ENCODE data around the gene PPP2CA. TPM values are rescaled to one million over a fixed set of nuclear protein-coding genes. Genes with fewer than 3 reads are reported as not detected.

PPP2CA gene
- total RNA-seq, 2 donors from 2014 or later, result 45.9 to 194 TPM

GRCh38 chr5:134146651-134147518 is 79.0 kb downstream of the PPP2CA start:
- intact Hi-C loops (cut with DNase I), result no loop called here
- no peak for ATAC-seq
- H3K4me1 ChIP-seq, result peaks cover 30% of the 10 kb centered on the region
- H3K9me3 ChIP-seq, result no peaks in the 10 kb centered on the region
- DNase-seq, result peak in 1 of 4 donors; percentile 9
- no peak overlapping the region for H3K27ac ChIP-seq
- no peaks in the 10 kb centered on the region for H3K27me3 ChIP-seq
- H3K36me3 ChIP-seq (replicated peaks in 1 of 2; ENCODE audit: insufficient read depth in 1 of 2, low read depth in 2 of 2), result peaks cover 0 to 6% of the 10 kb centered on the region in 2 donors
- H3K4me3 ChIP-seq, result no peak overlapping the region
- TF ChIP-seq, protein P1, sequence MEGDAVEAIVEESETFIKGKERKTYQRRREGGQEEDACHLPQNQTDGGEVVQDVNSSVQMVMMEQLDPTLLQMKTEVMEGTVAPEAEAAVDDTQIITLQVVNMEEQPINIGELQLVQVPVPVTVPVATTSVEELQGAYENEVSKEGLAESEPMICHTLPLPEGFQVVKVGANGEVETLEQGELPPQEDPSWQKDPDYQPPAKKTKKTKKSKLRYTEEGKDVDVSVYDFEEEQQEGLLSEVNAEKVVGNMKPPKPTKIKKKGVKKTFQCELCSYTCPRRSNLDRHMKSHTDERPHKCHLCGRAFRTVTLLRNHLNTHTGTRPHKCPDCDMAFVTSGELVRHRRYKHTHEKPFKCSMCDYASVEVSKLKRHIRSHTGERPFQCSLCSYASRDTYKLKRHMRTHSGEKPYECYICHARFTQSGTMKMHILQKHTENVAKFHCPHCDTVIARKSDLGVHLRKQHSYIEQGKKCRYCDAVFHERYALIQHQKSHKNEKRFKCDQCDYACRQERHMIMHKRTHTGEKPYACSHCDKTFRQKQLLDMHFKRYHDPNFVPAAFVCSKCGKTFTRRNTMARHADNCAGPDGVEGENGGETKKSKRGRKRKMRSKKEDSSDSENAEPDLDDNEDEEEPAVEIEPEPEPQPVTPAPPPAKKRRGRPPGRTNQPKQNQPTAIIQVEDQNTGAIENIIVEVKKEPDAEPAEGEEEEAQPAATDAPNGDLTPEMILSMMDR (IDR thresholded peaks at IDR 0.05), result no peak
- TF ChIP-seq POLR2A (IDR thresholded peaks at IDR 0.05), result no peak
- WGBS, 2 donors, result 76 to 82% methylated on average over 4 of the region's 4 CpGs

DNA sequence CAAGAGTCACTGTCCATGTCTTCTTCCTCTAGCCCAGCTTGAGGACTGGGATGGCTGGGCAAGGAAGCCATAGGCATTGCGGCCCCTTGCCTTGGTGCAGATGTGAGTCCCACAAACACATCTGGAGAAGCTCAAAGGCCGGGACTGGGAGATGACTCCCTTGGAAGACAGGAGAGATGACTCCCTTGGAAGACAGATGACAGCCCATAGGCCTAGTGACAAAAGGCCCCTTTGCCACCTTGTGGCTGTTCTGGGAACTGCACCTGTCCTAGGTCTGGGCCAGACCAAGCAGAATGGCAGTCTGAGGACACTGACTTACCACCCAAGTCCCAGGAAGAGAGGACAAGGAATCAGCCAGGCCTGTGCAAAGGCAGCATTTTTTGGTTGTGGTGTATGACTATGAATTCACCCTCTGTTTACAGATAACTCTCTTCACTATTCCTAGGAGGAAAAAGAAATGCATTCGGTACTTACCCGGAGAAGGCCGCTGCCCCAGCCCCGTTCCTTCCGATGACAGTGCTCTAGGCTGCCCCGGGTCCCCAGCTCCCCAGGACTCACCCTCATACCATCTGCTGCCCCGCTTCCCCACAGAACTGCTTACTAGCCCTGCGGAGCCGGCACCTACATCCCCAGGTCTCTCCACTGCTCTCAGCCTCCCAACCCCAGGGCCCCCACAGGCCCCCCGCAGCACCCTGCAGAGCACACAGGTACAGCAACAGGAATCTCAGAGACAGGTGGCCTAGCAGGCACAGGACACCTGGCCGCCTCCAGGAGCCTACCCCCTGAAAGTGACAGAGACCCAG is 79.9 kb downstream of the PPP2CA start:
- Histone ChIP-seq H3K9me3 (no peaks in the 10 kb centered on the region), H3K36me3 (replicated peaks in 1 of 2; ENCODE audit: insufficient read depth in 1 of 2, low read depth in 2 of 2) (peaks cover 0 to 6% of the 10 kb centered on the region in 2 donors), H3K4me1 (peaks cover 26% of the 10 kb centered on the region), H3K27ac (no peak overlapping the region), H3K4me3 (no peak overlapping the region), H3K27me3 (no peaks in the 10 kb centered on the region)
- TF ChIP-seq, protein P1 (IDR thresholded peaks at IDR 0.05), result peak; percentile 75 to 95 (median 84)
- no peak for TF ChIP-seq POLR2A (IDR thresholded peaks at IDR 0.05)
- ATAC-seq, result peak; percentile 54
- WGBS, 2 donors, result 77 to 83% methylated on average over 12 to 13 of the region's 13 CpGs
- intact Hi-C loops (cut with DNase I), result no loop called here
- DNase-seq, result peak; percentile 73 to 84 (median 78)

- TF ChIP-seq POLR2A (IDR thresholded peaks at IDR 0.05), result no peak
- TF ChIP-seq, protein P1 (IDR thresholded peaks at IDR 0.05), result no peak
- Histone ChIP-seq H3K4me1 (peaks cover 24% of the 10 kb centered on the region), H3K9me3 (no peaks in the 10 kb centered on the region), H3K4me3 (no peak overlapping the region), H3K27me3 (no peaks in the 10 kb centered on the region), H3K27ac (peak overlapping the region in 1 of 4 donors; percentile 3), H3K36me3 (replicated peaks in 1 of 2; ENCODE audit: insufficient read depth in 1 of 2, low read depth in 2 of 2) (peaks cover 0 to 6% of the 10 kb centered on the region in 2 donors)
- intact Hi-C loops (cut with DNase I), result no loop called here
- DNase-seq, result peak in 1 of 4 donors; percentile 5
- 50% methylated on average over 1 of the region's 1 CpG; no CpG with 5 or more reads in 1 of the 2 donors for WGBS, 2 donors
- ATAC-seq, result no peak
These were observed 80.7 kb downstream of the PPP2CA start for GRCh38 chr5:134145041-134145757.

Small RNAs within 50 kb of the gene (microRNA-seq; reads per million reads assigned to microRNA genes)
- gene MIR3661 (ENCODE audit: borderline number of aligned reads in 2 of 2, borderline replicate concordance in 2 of 2), result 0 to 0.47 reads per million in 2 donors

Small RNAs within 50 kb of the gene (small RNA-seq; reads per million reads assigned to genes)
- gene MIR3661, result not detected

Other genes with a start within 250 kb of the PPP2CA start
- 10 to 100 TPM; 37.6 to 65.1 TPM for gene VDAC1, start 221.1 kb downstream of the PPP2CA start, total RNA-seq
- 1 to 10 TPM; 6.3 to 9.1 TPM for gene TCF7, start 111.4 kb downstream of the PPP2CA start, total RNA-seq
- gene SKP1, start 49.1 kb downstream of the PPP2CA start, total RNA-seq, result 10 to 100 TPM; 31.6 to 46.8 TPM
- 1 to 10 TPM in 1 of 2 donors, not detected in 1; 1.0 TPM for gene CDKL3, start 141.1 kb upstream of the PPP2CA start, total RNA-seq
- gene UBE2B, start 145.5 kb upstream of the PPP2CA start, total RNA-seq, result 10 to 100 TPM; 31.6 to 36.1 TPM
- gene CDKN2AIPNL, start 185.8 kb upstream of the PPP2CA start, total RNA-seq, result 10 to 100 TPM in 1 of 2 donors, 1 to 10 TPM in 1; 3.0 to 14.5 TPM